K562 (cell line): ENCODE measurements around the gene SPNS1. TPM values are rescaled to one million over a fixed set of nuclear protein-coding genes. Genes with fewer than 3 reads are reported as not detected.

Source experiments
- CBFA2T3 ChIP-seq: fragments of 450-650 bp; IDR thresholded peaks from 2 replicates; pipeline ENCODE4 v1.6.1; 2017
- EZH2 ChIP-seq: IDR thresholded peaks from 2 replicates; pipeline ENCODE4 v1.6.1; 2012; ENCODE audit warnings: low read depth, mild to moderate bottlenecking, inconsistent platforms, low read length, borderline replicate concordance
- HNRNPK ChIP-seq: fragments of 200-400 bp; formaldehyde crosslinking; IDR thresholded peaks from one replicate; pipeline ENCODE4 v1.6.1; 2018; ENCODE audit warnings: mild to moderate bottlenecking, low read depth, low read length; ENCODE audit not compliant: poor library complexity, severe bottlenecking
- NR3C1 ChIP-seq: sonication (generic); formaldehyde crosslinking; IDR thresholded peaks from 2 replicates; pipeline ENCODE4 v1.8.1; 2022; ENCODE audit warnings: missing genetic modification reagents
- PTRF ChIP-seq: fragments of 450-650 bp; IDR thresholded peaks from 2 replicates; pipeline ENCODE4 v1.6.1; 2016; ENCODE audit warnings: mild to moderate bottlenecking, missing genetic modification characterization, missing compliant biosample characterization
- RUNX1 ChIP-seq: sonication (generic); IDR thresholded peaks from 2 replicates; pipeline ENCODE4 v1.6.1; 2016; ENCODE audit warnings: antibody characterized with exemption, low read depth
- SRSF9 ChIP-seq: fragments of 200-400 bp; formaldehyde crosslinking; IDR thresholded peaks from 2 replicates; pipeline ENCODE4 v1.6.1; 2017; ENCODE audit warnings: low read depth, low read length, borderline replicate concordance
- XRCC3 ChIP-seq: fragments of 450-650 bp; IDR thresholded peaks from 2 replicates; pipeline ENCODE4 v1.6.1; 2017; ENCODE audit warnings: mild to moderate bottlenecking, moderate library complexity
- ZBED1 ChIP-seq: IDR thresholded peaks from 2 replicates; pipeline ENCODE4 v1.6.1; 2014
- ZKSCAN1 ChIP-seq: fragments of 150-350 bp; IDR thresholded peaks from 2 replicates; pipeline ENCODE4 v1.6.1; 2016; ENCODE audit warnings: low read depth, low read length
- ZNF507 ChIP-seq: conservative IDR thresholded peaks from 2 replicates; pipeline ENCODE4 v1.6.1; 2017; ENCODE audit warnings: missing genetic modification characterization, missing compliant biosample characterization
- ZNF707 ChIP-seq: fragments of 250-450 bp; sonication (Bioruptor Pico); conservative IDR thresholded peaks from 2 replicates; pipeline ENCODE4 v1.8.0; 2022; ENCODE audit warnings: inconsistent platforms, mild to moderate bottlenecking, moderate library complexity
- polyA plus RNA-seq, 8 experiments: library from polyadenylated mRNA; depleted of rRNA in 4 of 8; stranded (reverse) in 5 of 8; unstranded in 3 of 8; fragments of >200 nt; fragmentation: Nextera tagmentation in 2 of 8; fragmentation: Illumina TruSeq in 1 of 8; extraction: Ambion mirVana in 2 of 8; extraction: Trizol in 1 of 8; gene quantifications; 2 replicates each; pipeline versions ENCODE4 v1.2.1 to v1.2.3, GENCODE V29; 2011 to 2014; ENCODE audit warnings: inconsistent platforms in 1 of 8, missing spikeins in 1 of 8
- total RNA-seq, 7 experiments: library from RNA; depleted of rRNA in 6 of 7; stranded (reverse); fragments of >200 nt in 6 of 7; fragmentation: Illumina TruSeq in 2 of 7; extraction: Trizol in 2 of 7; gene quantifications; 2 replicates each; pipeline versions ENCODE4 v1.2.1 to v1.2.3, GENCODE V29; 2011 to 2021; ENCODE audit warnings: low replicate concordance in 1 of 7
- TF ChIP-seq, protein P1 (sequence below): IDR thresholded peaks from 2 replicates; pipeline ENCODE4 v1.6.1; 2016; ENCODE audit warnings: missing genetic modification characterization, missing compliant biosample characterization
- TF ChIP-seq, protein P2 (sequence below): fragments of 200-400 bp; formaldehyde crosslinking; IDR thresholded peaks from 2 replicates; pipeline ENCODE4 v1.6.1; 2017; ENCODE audit warnings: mild to moderate bottlenecking, low read depth, low read length, moderate library complexity
- TF ChIP-seq, protein P3 (sequence below): sonication (generic); formaldehyde crosslinking; IDR thresholded peaks from 2 replicates; pipeline ENCODE4 v1.8.0; 2023; ENCODE audit warnings: mild to moderate bottlenecking, missing genetic modification reagents
- TF ChIP-seq, protein P4 (sequence below): fragments of 250-450 bp; sonication (Bioruptor Pico); IDR thresholded peaks from 2 replicates; pipeline ENCODE4 v1.4.0; 2020; ENCODE audit warnings: borderline replicate concordance

Gene SPNS1
- total and polyA plus RNA-seq, 9 of the 15 experiments (the other 6 are each of a cell fraction or from before 2014, with no cell fraction given): 0.58 to 64.9 (median 13.7) TPM

DNA sequence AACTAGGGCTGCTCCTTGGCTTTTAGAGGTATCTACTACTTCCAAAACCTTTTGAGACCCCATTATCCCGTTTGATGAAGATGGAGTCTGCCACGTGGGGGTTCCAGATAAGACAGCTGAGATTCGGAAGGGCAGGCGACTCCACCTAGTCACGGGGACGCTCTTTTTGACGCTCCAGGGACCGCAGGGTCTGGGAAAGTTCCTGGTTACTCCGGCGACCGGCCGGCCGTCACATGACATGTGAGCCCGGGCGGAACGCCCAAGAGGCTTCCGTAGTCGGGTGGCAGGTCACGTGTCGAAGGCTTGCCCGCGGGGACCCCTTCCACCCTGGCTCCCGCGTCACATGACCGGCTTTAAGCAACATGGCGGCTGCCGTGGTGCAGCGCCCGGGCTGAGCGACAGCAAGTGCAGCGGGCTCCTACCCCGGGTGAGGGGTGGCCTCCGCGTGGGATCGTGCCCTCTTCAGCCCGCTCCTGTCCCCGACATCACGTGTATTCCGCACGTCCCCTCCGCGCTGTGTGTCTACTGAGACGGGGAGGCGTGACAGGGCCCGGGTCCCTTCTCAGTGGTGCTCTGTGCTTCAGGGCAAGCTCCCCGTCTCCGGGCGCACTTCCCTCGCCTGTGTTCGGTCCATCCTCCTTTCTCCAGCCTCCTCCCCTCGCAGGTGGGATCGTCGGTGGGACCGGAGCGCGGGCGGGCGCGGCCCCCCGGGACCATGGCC lies at the start of gene SPNS1 (continued):
- TF ChIP-seq, protein P1, sequence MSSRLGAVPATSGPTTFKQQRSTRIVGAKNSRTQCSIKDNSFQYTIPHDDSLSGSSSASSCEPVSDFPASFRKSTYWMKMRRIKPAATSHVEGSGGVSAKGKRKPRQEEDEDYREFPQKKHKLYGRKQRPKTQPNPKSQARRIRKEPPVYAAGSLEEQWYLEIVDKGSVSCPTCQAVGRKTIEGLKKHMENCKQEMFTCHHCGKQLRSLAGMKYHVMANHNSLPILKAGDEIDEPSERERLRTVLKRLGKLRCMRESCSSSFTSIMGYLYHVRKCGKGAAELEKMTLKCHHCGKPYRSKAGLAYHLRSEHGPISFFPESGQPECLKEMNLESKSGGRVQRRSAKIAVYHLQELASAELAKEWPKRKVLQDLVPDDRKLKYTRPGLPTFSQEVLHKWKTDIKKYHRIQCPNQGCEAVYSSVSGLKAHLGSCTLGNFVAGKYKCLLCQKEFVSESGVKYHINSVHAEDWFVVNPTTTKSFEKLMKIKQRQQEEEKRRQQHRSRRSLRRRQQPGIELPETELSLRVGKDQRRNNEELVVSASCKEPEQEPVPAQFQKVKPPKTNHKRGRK (tag): no peak
- TF ChIP-seq, protein P2, sequence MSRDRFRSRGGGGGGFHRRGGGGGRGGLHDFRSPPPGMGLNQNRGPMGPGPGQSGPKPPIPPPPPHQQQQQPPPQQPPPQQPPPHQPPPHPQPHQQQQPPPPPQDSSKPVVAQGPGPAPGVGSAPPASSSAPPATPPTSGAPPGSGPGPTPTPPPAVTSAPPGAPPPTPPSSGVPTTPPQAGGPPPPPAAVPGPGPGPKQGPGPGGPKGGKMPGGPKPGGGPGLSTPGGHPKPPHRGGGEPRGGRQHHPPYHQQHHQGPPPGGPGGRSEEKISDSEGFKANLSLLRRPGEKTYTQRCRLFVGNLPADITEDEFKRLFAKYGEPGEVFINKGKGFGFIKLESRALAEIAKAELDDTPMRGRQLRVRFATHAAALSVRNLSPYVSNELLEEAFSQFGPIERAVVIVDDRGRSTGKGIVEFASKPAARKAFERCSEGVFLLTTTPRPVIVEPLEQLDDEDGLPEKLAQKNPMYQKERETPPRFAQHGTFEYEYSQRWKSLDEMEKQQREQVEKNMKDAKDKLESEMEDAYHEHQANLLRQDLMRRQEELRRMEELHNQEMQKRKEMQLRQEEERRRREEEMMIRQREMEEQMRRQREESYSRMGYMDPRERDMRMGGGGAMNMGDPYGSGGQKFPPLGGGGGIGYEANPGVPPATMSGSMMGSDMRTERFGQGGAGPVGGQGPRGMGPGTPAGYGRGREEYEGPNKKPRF: no peak
- TF ChIP-seq PTRF (no peak), EZH2 (no peak), ZNF707 (no peak), ZBED1 (no peak), HNRNPK (no peak), ZNF507 (tag) (no peak), RUNX1 (no peak), SRSF9 (no peak), ZKSCAN1 (peak; percentile 51; the same call in 1 of the 2 replicates), CBFA2T3 (peak; percentile 46), XRCC3 (no peak), NR3C1 (CRISPR knock-in tag) (no peak)
- TF ChIP-seq, protein P3, sequence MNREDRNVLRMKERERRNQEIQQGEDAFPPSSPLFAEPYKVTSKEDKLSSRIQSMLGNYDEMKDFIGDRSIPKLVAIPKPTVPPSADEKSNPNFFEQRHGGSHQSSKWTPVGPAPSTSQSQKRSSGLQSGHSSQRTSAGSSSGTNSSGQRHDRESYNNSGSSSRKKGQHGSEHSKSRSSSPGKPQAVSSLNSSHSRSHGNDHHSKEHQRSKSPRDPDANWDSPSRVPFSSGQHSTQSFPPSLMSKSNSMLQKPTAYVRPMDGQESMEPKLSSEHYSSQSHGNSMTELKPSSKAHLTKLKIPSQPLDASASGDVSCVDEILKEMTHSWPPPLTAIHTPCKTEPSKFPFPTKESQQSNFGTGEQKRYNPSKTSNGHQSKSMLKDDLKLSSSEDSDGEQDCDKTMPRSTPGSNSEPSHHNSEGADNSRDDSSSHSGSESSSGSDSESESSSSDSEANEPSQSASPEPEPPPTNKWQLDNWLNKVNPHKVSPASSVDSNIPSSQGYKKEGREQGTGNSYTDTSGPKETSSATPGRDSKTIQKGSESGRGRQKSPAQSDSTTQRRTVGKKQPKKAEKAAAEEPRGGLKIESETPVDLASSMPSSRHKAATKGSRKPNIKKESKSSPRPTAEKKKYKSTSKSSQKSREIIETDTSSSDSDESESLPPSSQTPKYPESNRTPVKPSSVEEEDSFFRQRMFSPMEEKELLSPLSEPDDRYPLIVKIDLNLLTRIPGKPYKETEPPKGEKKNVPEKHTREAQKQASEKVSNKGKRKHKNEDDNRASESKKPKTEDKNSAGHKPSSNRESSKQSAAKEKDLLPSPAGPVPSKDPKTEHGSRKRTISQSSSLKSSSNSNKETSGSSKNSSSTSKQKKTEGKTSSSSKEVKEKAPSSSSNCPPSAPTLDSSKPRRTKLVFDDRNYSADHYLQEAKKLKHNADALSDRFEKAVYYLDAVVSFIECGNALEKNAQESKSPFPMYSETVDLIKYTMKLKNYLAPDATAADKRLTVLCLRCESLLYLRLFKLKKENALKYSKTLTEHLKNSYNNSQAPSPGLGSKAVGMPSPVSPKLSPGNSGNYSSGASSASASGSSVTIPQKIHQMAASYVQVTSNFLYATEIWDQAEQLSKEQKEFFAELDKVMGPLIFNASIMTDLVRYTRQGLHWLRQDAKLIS (CRISPR knock-in tag): no peak
- TF ChIP-seq, protein P4, sequence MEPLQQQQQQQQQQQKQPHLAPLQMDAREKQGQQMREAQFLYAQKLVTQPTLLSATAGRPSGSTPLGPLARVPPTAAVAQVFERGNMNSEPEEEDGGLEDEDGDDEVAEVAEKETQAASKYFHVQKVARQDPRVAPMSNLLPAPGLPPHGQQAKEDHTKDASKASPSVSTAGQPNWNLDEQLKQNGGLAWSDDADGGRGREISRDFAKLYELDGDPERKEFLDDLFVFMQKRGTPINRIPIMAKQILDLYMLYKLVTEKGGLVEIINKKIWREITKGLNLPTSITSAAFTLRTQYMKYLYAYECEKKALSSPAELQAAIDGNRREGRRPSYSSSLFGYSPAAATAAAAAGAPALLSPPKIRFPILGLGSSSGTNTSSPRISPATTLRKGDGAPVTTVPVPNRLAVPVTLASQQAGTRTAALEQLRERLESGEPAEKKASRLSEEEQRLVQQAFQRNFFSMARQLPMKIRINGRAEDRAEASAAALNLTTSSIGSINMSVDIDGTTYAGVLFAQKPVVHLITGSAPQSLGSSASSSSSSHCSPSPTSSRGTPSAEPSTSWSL (CRISPR knock-in tag): no peak
